Measurements from ENCODE around the gene LCN15.
"Not testable (repeated sequence)": the region's sequence is repeated elsewhere in the genome, so short reads cannot be mapped to it uniquely, and the experiment has no call there.

LCN15 gene

GRCh38 chr9:136764301-136764891 lies at the start of gene LCN15:
Gene LCN15, minus strand, starts transcription at chr9:136764518. Its CDS starts 30 bp downstream, at chr9:136764488.
- no peak for DNase-seq

- DNase-seq = no peak
Measured at GRCh38 chr9:136808806-136809158, 44.5 kb upstream of the LCN15 start.

GRCh38 chr9:136808075-136808805 lies 43.9 kb upstream of the LCN15 start:
- DNase-seq = peak; percentile 61

- peak; percentile 91 for DNase-seq
Measured at GRCh38 chr9:136807281-136808074, 43.2 kb upstream of the LCN15 start, which contains the start of gene RABL6. Gene RABL6, plus strand, starts transcription at chr9:136807948. Its CDS starts 249 bp downstream, at chr9:136808197.

- no peak for DNase-seq
Measured at GRCh38 chr9:136806631-136807201, 42.4 kb upstream of the LCN15 start.

- DNase-seq = no peak
Measured at GRCh38 chr9:136806067-136806466, 41.7 kb upstream of the LCN15 start.

GRCh38 chr9:136805207-136805740 lies 41.0 kb upstream of the LCN15 start:
- no peak for DNase-seq

- DNase-seq = no peak
Measured at GRCh38 chr9:136804509-136805206, 40.3 kb upstream of the LCN15 start.

- no peak for DNase-seq
Measured at GRCh38 chr9:136803551-136804508, 39.5 kb upstream of the LCN15 start.

- DNase-seq = not testable (repeated sequence)
Measured at GRCh38 chr9:136803009-136803550, 38.8 kb upstream of the LCN15 start.

- DNase-seq = no peak
Measured at GRCh38 chr9:136802321-136802720, 38.0 kb upstream of the LCN15 start.

GRCh38 chr9:136799854-136800657 lies 35.7 kb upstream of the LCN15 start:
- DNase-seq = peak; percentile 97

- no peak for DNase-seq
Measured at GRCh38 chr9:136799079-136799853, 34.9 kb upstream of the LCN15 start.

- no peak for DNase-seq
Measured at GRCh38 chr9:136798708-136799078, 34.4 kb upstream of the LCN15 start.

- DNase-seq = not testable (repeated sequence)
Measured at GRCh38 chr9:136796775-136797347, 32.5 kb upstream of the LCN15 start.

- DNase-seq = no peak
Measured at GRCh38 chr9:136796238-136796774, 32.0 kb upstream of the LCN15 start, which contains the start of gene CCDC183. Gene CCDC183, plus strand, starts transcription at chr9:136796338. Its CDS starts 60 bp downstream, at chr9:136796398.

- no peak for DNase-seq
Measured at GRCh38 chr9:136795000-136795348, 30.7 kb upstream of the LCN15 start.

GRCh38 chr9:136794281-136794999 lies 30.1 kb upstream of the LCN15 start:
- no peak for DNase-seq
